ENCODE data around the gene CRY1.

GRCh38 chr12:107057071-107057834, 36.1 kb downstream of the CRY1 start:
- TF ChIP-seq, protein P1, sequence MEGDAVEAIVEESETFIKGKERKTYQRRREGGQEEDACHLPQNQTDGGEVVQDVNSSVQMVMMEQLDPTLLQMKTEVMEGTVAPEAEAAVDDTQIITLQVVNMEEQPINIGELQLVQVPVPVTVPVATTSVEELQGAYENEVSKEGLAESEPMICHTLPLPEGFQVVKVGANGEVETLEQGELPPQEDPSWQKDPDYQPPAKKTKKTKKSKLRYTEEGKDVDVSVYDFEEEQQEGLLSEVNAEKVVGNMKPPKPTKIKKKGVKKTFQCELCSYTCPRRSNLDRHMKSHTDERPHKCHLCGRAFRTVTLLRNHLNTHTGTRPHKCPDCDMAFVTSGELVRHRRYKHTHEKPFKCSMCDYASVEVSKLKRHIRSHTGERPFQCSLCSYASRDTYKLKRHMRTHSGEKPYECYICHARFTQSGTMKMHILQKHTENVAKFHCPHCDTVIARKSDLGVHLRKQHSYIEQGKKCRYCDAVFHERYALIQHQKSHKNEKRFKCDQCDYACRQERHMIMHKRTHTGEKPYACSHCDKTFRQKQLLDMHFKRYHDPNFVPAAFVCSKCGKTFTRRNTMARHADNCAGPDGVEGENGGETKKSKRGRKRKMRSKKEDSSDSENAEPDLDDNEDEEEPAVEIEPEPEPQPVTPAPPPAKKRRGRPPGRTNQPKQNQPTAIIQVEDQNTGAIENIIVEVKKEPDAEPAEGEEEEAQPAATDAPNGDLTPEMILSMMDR (IDR thresholded peaks at IDR 0.05): no peak
- TF ChIP-seq POLR2A (IDR thresholded peaks at IDR 0.05): no peak
